Activated gamma-delta T cell treated with anti-CD3 and anti-CD28 coated beads, Interleukin-2, amount 50 U/mL, for 16 hours (primary cell): ENCODE measurements around the gene TYROBP.
"Not testable (repeated sequence)": the region's sequence is repeated elsewhere in the genome, so short reads cannot be mapped to it uniquely, and the experiment has no call there.

ENCODE experiments used
- DNase-seq: peaks from one replicate; pipeline ENCODE4 v3.0.0-alpha.2; 2020; ENCODE audit warnings: low read depth

TYROBP gene

DNA sequence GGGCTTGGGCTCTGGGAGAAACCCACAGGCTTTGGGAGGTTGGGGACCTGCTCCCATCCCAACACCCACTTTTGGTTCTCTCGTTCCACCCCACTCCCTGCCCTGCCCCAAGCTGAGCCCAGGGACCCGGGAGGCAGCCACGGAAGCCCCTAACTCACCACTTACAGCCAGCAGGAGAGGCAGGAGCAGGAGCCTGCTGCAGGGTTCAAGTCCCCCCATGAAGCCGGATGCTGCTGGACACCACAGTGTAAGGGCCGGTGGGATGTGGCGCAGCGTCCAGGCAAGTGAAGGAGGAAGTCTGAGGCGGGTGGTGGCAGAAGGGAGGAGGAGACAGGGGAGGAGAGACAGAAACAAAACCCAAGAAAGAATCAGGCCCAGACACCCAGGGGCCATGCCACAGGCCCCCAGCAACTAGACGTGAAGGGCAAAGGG lies at the start of gene TYROBP:
Gene TYROBP (minus strand): TSS at position 286 of the 432 bp plus-strand sequence. CDS start 67 bp downstream, at position 219.
- DNase-seq = no peak

DNA sequence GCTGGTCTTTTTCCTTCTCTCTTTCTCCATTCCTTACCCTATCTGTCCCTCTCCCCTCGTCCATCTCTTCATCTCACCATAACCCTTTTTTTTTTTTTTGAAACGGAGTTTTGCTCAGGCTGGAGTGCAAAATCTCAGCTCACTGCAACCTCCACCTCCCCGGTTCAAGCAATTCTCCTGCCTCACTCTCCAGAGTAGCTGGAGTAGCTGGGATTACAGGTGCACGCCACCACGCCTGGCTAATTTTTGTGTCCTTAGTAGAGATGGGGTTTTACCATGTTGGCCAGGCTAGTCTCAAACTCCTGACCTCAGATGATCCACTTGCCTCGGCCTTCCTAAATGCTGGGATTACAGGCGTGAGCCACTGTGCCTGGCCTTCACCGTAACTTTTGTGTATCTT lies 49.3 kb upstream of the TYROBP start:
- DNase-seq = not testable (repeated sequence)

- DNase-seq = no peak
These were observed 48.0 kb upstream of the TYROBP start for GRCh38 chr19:35955881-35956634.

- no peak for DNase-seq
These were observed 41.0 kb upstream of the TYROBP start for GRCh38 chr19:35949131-35949530.

DNA sequence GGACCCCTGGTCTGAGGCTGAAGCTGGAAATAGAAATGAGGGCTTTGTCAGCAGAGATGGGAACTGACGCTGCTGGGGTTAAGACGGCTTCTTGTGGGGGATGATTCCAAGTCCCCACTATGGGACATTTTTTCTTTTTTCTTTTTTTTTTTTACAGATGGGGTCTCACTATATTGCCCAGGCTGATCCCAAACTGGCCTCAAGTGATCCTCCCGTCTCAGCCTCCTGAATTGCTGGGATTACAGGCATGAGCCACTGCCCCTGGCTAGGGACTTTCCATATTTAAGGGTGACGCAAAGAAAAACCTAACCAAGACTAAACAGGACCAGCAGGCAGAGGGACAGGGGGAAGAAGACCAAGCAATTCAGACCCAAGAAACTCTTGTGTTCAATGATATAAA lies 38.1 kb upstream of the TYROBP start:
- DNase-seq = no peak

DNA sequence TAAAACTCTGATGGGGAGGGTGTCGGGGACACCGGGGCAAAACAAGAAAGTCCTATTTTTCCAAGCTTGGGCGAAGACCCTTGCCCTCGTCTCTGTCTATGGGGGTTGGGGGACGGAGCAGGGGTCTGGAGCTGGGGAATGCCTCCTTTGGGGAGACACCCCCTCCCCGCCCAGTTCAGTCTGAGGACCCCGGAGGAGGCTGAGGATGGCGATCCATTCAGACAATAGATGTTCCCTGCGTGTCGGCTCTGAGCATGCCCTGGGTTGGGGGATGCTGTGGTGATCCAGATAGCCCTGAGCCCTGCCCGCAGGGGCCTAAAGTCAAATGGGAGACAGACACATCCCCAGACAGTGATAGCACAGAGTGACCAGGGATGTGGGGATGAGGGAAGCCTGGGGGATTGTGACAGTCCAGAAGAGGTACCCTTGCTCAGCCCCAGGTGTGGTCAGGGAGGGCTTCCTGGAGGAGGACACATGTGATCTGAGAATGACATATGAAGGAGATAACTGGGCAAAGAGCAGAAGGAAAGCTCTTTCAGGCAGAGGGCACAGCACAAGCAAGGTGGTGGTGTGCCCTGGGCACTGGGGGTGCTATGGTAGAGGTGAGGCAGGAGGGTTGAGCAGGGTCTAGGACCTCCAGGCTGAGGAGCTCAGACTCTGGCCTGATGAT lies 37.2 kb upstream of the TYROBP start:
- no peak for DNase-seq

- no peak for DNase-seq
These were observed 36.5 kb upstream of the TYROBP start for GRCh38 chr19:35944556-35944955.

GRCh38 chr19:35943321-35944301 lies 35.5 kb upstream of the TYROBP start:
- no peak for DNase-seq

DNA sequence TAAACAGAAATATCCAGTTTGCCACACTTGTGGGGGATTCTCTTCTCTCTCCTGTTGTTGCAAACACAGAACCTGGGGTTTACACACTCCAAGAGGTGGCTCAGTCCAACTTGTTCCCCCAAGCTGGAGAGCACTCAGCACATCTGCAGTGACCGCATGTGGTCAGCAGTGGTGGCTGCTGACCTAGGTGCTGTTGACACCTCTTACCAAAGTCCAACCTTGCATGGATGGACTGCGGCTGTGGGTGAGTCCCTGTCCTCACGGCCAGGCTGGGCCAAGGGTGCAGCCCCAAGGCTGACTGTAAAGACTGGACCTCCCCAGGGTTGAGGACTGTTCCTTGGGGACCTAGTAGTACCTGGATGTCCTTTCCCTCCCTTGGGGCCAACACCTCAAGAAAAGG lies 34.1 kb upstream of the TYROBP start:
- no peak for DNase-seq

DNA sequence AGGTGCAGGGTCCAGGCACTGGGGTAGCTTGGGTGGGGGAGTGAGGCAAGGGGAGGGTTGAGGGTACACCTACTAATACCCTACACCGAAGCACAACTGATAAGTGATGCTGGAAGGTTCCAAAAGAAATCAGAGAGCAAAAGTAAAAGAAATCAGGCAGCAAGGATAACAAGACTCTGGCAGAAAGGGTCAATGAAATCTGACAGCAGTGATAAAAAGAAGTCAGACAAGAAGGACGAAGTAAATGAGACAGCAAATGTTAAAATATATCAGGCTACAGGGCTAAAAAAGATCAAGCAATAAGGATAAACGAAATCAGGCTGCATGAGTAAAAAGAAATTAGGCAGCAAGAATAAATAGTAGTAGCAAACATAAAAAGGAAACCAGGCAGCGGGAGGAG lies 32.7 kb upstream of the TYROBP start:
- DNase-seq = no peak

- no peak for DNase-seq
These were observed 32.1 kb upstream of the TYROBP start for GRCh38 chr19:35940078-35940775.

DNA sequence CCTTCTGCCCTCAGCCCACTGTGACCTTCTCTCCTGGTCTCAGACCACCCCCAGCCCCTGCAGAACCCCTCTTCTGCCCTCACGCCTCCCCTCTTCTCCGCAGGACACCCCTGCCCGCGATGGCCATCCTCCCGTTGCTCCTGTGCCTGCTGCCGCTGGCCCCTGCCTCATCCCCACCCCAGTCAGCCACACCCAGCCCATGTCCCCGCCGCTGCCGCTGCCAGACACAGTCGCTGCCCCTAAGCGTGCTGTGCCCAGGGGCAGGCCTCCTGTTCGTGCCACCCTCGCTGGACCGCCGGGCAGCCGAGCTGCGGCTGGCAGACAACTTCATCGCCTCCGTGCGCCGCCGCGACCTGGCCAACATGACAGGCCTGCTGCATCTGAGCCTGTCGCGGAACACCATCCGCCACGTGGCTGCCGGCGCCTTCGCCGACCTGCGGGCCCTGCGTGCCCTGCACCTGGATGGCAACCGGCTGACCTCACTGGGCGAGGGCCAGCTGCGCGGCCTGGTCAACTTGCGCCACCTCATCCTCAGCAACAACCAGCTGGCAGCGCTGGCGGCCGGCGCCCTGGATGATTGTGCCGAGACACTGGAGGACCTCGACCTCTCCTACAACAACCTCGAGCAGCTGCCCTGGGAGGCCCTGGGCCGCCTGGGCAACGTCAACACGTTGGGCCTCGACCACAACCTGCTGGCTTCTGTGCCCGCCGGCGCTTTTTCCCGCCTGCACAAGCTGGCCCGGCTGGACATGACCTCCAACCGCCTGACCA lies 31.4 kb upstream of the TYROBP start:
- DNase-seq = no peak

DNA sequence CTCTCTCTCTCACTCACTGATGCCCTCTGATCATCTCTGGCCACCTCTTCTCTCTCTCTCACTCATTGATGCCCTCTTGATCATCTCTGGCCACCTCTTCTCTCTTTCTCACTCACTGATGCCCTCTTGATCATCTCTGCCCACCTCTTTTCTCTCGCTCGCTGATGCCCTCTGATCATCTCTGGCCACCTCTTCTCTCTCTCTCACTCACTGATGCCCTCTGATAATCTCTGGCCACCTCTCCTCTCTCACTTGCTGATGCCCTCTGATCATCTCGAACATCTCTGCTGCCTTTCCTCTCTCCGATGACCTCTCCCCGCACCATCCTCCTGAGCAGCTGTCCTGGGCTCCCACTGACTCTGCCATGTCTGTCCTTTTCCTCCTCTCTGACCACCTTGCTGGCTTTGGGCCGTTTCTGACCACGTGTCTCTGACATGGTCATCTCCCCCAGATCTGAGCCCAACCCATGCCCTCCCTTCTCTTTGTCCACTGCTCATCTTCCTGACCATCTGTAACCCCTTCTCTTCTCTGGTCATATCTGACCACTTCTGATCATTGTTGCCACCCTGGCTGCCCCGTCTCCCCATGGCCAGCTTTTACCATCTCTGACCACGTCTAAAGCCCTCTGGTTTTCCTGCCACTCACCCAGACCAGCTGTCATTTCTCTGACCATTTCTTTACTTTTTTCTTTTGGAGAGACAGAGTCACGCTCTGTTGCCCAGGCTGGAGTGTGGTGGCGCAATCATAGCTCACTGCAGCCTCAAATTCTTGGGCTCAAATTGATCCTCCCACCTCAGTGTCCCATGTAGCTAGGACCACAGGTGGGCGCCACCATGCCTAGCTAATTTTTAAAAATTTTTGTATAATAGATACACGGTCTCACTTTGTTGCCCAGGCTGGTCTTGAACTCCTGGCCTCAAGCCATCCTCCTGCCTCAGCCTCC lies 30.5 kb upstream of the TYROBP start:
- DNase-seq = no peak

DNA sequence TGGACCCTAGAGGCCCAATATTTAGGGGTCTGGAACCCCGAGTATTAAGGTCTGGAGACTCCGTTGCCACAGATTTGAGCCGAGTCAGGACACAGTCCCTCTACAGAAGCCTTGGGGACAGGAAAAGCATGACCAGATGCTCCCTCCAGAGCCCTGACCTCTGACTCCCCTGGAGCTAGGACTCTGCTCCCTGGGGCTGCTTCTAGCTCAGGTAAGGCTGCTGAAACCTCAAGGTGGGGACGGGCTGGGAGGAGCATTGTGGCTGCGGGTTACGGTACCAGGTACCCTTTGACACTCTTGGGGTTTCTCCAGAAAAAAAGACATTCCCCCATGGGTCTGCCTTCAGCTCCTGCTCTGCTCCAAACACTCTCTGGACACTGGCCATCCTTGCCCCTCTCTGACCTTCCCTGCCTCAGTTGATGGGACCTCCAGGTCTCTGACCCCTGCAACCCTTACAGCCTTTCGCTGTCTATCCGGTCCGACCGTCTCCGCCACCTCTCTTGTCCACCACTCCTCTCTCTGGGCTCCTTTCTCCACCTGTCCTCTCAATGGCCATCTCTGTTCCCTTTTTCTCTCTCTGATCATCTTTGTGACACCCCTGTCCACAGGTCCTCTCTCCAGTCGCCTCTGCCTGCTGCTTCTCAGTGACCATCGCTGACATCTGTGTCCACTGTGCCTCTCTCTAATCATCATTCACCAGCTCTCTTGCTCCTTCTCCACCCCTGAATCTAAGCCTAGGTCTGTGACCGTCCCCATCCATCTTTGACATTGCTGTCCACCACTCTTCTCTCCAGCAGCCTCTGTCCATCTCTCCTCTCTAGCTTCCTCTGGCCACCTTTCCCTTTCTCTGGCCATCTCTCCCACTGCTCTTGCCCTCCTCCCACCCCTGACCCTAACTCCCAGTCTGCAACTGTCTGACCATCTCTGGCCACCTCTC lies 29.5 kb upstream of the TYROBP start:
- no peak for DNase-seq

GRCh38 chr19:35936738-35937268 lies 28.7 kb upstream of the TYROBP start:
- no peak for DNase-seq

DNA sequence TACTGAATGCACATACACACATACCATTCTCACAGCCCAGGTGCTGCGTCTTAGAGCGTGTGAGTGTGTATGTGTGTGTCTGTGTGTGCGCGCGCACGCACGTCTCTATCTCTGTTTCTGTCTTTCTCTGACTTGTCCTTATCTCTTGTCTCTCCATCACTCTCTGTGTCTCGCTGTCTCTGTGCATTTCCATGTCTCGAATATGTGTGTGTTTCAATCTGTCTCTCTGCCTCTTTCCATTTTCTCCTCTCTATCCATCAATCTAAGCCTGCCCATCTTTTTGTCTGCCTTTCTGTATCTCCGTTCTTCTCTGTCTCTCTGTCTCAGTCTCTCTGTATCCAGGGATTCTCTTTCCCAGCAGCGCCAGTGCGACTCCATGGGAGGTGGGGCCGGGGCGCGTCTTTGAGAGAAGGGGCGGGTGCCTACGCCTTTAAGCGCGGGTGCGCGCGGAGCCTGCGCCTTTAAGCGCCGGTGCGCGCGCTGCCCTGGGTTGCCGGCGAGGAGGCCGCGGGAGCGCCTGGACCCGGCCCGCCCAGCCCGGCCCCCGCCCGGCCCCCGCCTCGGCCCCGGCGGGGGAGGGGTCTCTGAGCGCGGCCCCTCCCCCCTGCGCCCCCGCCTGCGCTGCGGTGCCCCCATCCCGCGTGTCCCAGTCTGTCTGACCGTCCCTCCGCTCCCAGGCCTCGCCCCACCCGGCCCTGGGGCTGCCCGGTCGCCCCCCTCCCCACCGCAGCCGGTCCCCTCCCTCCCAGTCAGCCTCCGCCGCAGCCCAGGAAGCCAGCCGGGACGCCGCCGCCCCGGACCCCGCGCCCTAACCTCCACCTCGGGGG lies 28.0 kb upstream of the TYROBP start, which contains the start of gene LRFN3:
Gene LRFN3 (plus strand): TSS at position 464 of the 827 bp plus-strand sequence. CDS start 3,052 bp downstream, outside the sequence.
- no peak for DNase-seq

- no peak for DNase-seq
These were observed 24.3 kb upstream of the TYROBP start for GRCh38 chr19:35932291-35932936.
